SIG-M5 (cell line): ENCODE measurements around the gene FAM120C.

Source experiments
- DNase-seq: peaks from one replicate; lab custom pipeline; 2025; lab: John Stamatoyannopoulos, UW

The FAM120C gene

GRCh38 chrX:54182864-54183613 lies at the start of gene FAM120C:
Gene FAM120C (minus strand): TSS chrX:54183254. CDS start chrX:54183198, 56 bp downstream.
- peak; percentile 25 for DNase-seq

GRCh38 chrX:54230435-54231148 lies 47.5 kb upstream of the FAM120C start:
- no peak for DNase-seq

- DNase-seq: no peak
These were observed 40.5 kb upstream of the FAM120C start for GRCh38 chrX:54223581-54223980.

- no peak for DNase-seq
These were observed 30.5 kb upstream of the FAM120C start for GRCh38 chrX:54213603-54214002.

GRCh38 chrX:54208531-54208930 lies 25.5 kb upstream of the FAM120C start:
- no peak for DNase-seq

- DNase-seq: no peak
These were observed 15.2 kb upstream of the FAM120C start for GRCh38 chrX:54198262-54198661.

- no peak for DNase-seq
These were observed 12.0 kb upstream of the FAM120C start for GRCh38 chrX:54194982-54195588.

GRCh38 chrX:54193085-54193821 lies 10.2 kb upstream of the FAM120C start:
- no peak for DNase-seq

GRCh38 chrX:54184474-54184873 lies 1.4 kb upstream of the FAM120C start:
- no peak for DNase-seq

GRCh38 chrX:54182194-54182863 lies 725 bp downstream of the FAM120C start:
- DNase-seq: no peak

GRCh38 chrX:54181202-54181953 lies 1.7 kb downstream of the FAM120C start:
- DNase-seq: no peak

GRCh38 chrX:54180403-54180802 lies 2.7 kb downstream of the FAM120C start:
- DNase-seq: no peak

- no peak for DNase-seq
These were observed 4.7 kb downstream of the FAM120C start for GRCh38 chrX:54178100-54178940.

GRCh38 chrX:54177306-54177705 lies 5.7 kb downstream of the FAM120C start:
- no peak for DNase-seq

- DNase-seq: no peak
These were observed 9.3 kb downstream of the FAM120C start for GRCh38 chrX:54173791-54174190.

- DNase-seq: no peak
These were observed 10.6 kb downstream of the FAM120C start for GRCh38 chrX:54172455-54172854.

GRCh38 chrX:54171527-54172250 lies 11.4 kb downstream of the FAM120C start:
- DNase-seq: no peak

GRCh38 chrX:54171091-54171490 lies 12.0 kb downstream of the FAM120C start:
- no peak for DNase-seq

GRCh38 chrX:54166915-54167314 lies 16.1 kb downstream of the FAM120C start:
- no peak for DNase-seq
